HEK293T (cell line): Measurements from ENCODE around the gene ATXN3.

Experiments used
- CTCF ChIA-PET: fragments of 350-600 bp; formaldehyde crosslinking; extraction: SDS; loops from one replicate; lab custom pipeline; 2021; ENCODE audit warnings: antibody characterized with exemption, inconsistent platforms; lab: Yijun Ruan, JAX
- POLR2A ChIA-PET: fragments of 350-600 bp; formaldehyde crosslinking; extraction: SDS; loops from one replicate; lab custom pipeline; 2020; ENCODE audit warnings: antibody characterized with exemption, inconsistent platforms; lab: Yijun Ruan, JAX
- DNase-seq: peaks from one replicate; pipeline ENCODE4 v3.0.0; 2012; ENCODE audit warnings: mixed read lengths; ENCODE audit errors: extremely low spot score
- ARNT ChIP-seq: fragments of 450-650 bp; IDR thresholded peaks from 2 replicates; pipeline ENCODE4 v1.6.1; 2017; ENCODE audit warnings: mild to moderate bottlenecking
- BHLHE40 ChIP-seq: fragments of 450-650 bp; IDR thresholded peaks from 2 replicates; pipeline ENCODE4 v1.6.1; 2016; ENCODE audit warnings: mild to moderate bottlenecking, moderate library complexity, borderline replicate concordance
- CTBP1 ChIP-seq: fragments of 450-650 bp; IDR thresholded peaks from 2 replicates; pipeline ENCODE4 v1.6.1; 2016; ENCODE audit warnings: borderline replicate concordance
- ELF4 ChIP-seq: fragments of 450-650 bp; IDR thresholded peaks from 2 replicates; pipeline ENCODE4 v1.6.1; 2017; ENCODE audit warnings: antibody characterized with exemption
- FOXA1 ChIP-seq: fragments of 450-650 bp; IDR thresholded peaks from 2 replicates; pipeline ENCODE4 v1.6.1; 2016; ENCODE audit warnings: mild to moderate bottlenecking
- FOXK2 ChIP-seq: fragments of 450-650 bp; IDR thresholded peaks from 2 replicates; pipeline ENCODE4 v1.6.1; 2016; ENCODE audit warnings: mild to moderate bottlenecking
- FOXM1 ChIP-seq: fragments of 450-650 bp; IDR thresholded peaks from 2 replicates; pipeline ENCODE4 v1.6.1; 2017; ENCODE audit warnings: mild to moderate bottlenecking, borderline replicate concordance
- HDGF ChIP-seq: fragments of 450-650 bp; IDR thresholded peaks from 2 replicates; pipeline ENCODE4 v1.6.1; 2017; ENCODE audit warnings: antibody characterized with exemption, borderline replicate concordance
- L3MBTL2 ChIP-seq: fragments of 450-650 bp; conservative IDR thresholded peaks from 2 replicates; pipeline ENCODE4 v1.6.1; 2016; ENCODE audit warnings: mild to moderate bottlenecking
- LEF1 ChIP-seq: fragments of 450-650 bp; IDR thresholded peaks from 2 replicates; pipeline ENCODE4 v1.6.1; 2017; ENCODE audit warnings: mild to moderate bottlenecking, borderline replicate concordance
- NFRKB ChIP-seq: fragments of 450-650 bp; IDR thresholded peaks from 2 replicates; pipeline ENCODE4 v1.6.1; 2016; ENCODE audit warnings: mild to moderate bottlenecking, moderate library complexity
- PKNOX1 ChIP-seq: fragments of 450-650 bp; IDR thresholded peaks from 2 replicates; pipeline ENCODE4 v1.6.1; 2016
- SP1 ChIP-seq: fragments of 450-650 bp; IDR thresholded peaks from 2 replicates; pipeline ENCODE4 v1.6.1; 2017
- SUZ12 ChIP-seq: fragments of 450-650 bp; IDR thresholded peaks from 2 replicates; pipeline ENCODE4 v1.6.1; 2016; ENCODE audit warnings: mild to moderate bottlenecking
- TARDBP ChIP-seq: fragments of 450-650 bp; IDR thresholded peaks from 2 replicates; pipeline ENCODE4 v1.6.1; 2016
- ZNF384 ChIP-seq: fragments of 450-650 bp; IDR thresholded peaks from 2 replicates; pipeline ENCODE4 v1.6.1; 2016

ATXN3 gene

DNA sequence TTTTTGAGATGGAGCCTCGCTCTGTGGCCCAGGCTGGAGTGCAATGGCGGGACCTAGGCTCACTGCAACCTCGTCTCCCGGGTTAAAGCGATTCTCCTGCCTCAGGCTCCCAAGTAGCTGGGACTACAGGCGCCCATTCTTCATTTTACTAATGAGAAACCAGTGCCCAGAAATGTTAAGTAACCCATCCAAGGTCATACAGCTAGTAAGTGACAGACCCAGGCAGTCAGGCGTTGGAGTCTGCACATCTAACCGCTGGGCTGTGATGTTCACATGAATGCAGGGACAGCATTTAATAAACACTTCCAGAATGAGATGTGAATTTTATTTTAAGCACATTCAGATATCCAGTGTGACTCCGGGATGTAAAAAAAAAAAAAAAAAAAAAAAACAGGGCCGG is 65.2 kb downstream of the ATXN3 start:
- no peak for TF ChIP-seq FOXM1
- TF ChIP-seq BHLHE40 = no peak
- TF ChIP-seq ELF4 = no peak
- TF ChIP-seq CTBP1 = no peak
- no peak for TF ChIP-seq HDGF
- TF ChIP-seq FOXA1 = no peak
- no peak for TF ChIP-seq PKNOX1
- ChIA-PET POLR2A (interaction anchor here (1.1 to 3.0 kb wide), 5 partner anchors 12 to 707 kb away, joined by 3 to 20 read pairs (median 14); partner anchors contain the start of genes ATXN3 and LGMN), CTCF (no interaction called here)
- DNase-seq = no peak

GRCh38 chr14:92040431-92041051 is 65.8 kb downstream of the ATXN3 start:
- ChIA-PET CTCF (interaction anchor here (0.6 kb wide), 1 partner anchor 705 kb away, joined by 13 read pairs; no protein-coding TSS in a partner anchor), POLR2A (interaction anchor here (0.6 to 3.0 kb wide), 19 partner anchors 9 to 708 kb away, joined by 3 to 20 read pairs (median 4); partner anchors contain the start of genes ATXN3, CPSF2, LGMN and NDUFB1)
- peak; percentile 34 for DNase-seq
- no peak for TF ChIP-seq TARDBP
- TF ChIP-seq HDGF = no peak
- no peak for TF ChIP-seq PKNOX1
- no peak for TF ChIP-seq L3MBTL2
- no peak for TF ChIP-seq FOXA1
- TF ChIP-seq FOXM1 = no peak
- TF ChIP-seq NFRKB = no peak
- TF ChIP-seq LEF1 = no peak
- TF ChIP-seq SUZ12 = no peak
- no peak for TF ChIP-seq CTBP1

GRCh38 chr14:92039719-92040430 is 66.5 kb downstream of the ATXN3 start, which contains the start of gene TRIP11:
Gene TRIP11 (minus strand): TSS chr14:92040059. CDS start chr14:92039685, 374 bp downstream.
- peak; percentile 89 for DNase-seq
- ChIA-PET CTCF (no interaction called here), POLR2A (interaction anchor here (0.6 to 3.0 kb wide), 22 partner anchors 9 to 709 kb away, joined by 3 to 20 read pairs (median 4); partner anchors contain the start of genes ATXN3, CPSF2, LGMN and NDUFB1)
- no peak for TF ChIP-seq CTBP1
- peak; percentile 27; the same call in 1 of the 2 replicates for TF ChIP-seq ELF4
- TF ChIP-seq SUZ12 = no peak
- TF ChIP-seq ZNF384 = no peak
- peak; percentile 61 for TF ChIP-seq L3MBTL2
- TF ChIP-seq ARNT = no peak
- no peak for TF ChIP-seq FOXA1
- TF ChIP-seq PKNOX1 = no peak
- no peak for TF ChIP-seq HDGF
- TF ChIP-seq NFRKB = peak; percentile 55
- no peak for TF ChIP-seq FOXM1
- no peak for TF ChIP-seq LEF1
- no peak for TF ChIP-seq SP1
- TF ChIP-seq FOXK2 = no peak
- TF ChIP-seq BHLHE40 = no peak
- no peak for TF ChIP-seq TARDBP

DNA sequence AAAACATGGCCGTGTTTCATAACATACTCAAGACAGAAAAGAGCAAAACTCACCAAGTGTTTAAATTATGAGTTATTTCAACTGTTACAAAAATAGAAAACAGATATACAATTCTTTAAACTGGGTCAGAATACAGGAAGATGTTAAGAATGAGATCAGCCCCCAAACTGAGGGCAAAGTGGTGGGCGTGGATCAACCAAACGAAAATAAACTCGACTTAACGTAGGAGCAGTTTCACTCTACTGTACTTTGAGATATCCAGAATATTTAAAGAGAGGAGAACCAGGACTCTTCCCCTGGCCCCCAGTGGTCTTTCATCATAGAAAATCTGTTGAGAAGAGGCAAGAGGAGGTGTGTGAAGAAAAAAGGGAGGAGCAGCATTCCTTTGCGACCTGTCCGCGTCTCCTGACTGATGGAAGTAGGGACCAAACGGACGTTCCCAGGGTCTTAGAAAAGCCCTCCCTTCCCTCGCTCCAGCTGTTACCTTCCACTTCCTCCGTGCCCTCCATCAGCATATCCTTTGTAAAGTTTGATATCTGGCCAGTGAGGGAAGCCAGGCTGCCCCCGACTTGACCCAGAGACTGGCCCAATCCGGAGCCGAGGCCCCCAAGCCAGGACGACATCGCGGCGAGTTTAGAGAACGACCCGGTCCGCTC is 67.2 kb downstream of the ATXN3 start:
- CTCF ChIA-PET = no interaction called here
- peak; percentile 71 for DNase-seq
- POLR2A ChIA-PET = interaction anchor here (1.0 to 3.0 kb wide), 13 partner anchors 8 to 300 kb away, joined by 3 to 20 read pairs (median 4); partner anchors contain the start of genes ATXN3, CPSF2 and NDUFB1
- TF ChIP-seq FOXM1 (no peak), SP1 (no peak), PKNOX1 (peak; percentile 95), NFRKB (no peak)

- TF ChIP-seq BHLHE40 = no peak
- TF ChIP-seq L3MBTL2 = no peak
- no peak for TF ChIP-seq LEF1
- no peak for TF ChIP-seq SUZ12
- no peak for TF ChIP-seq CTBP1
- no peak for DNase-seq
- ChIA-PET POLR2A (no interaction called here), CTCF (no interaction called here)
These were observed 68.4 kb downstream of the ATXN3 start for GRCh38 chr14:92037989-92038388.
